Neural cell (in vitro differentiated cells): ENCODE data around the gene RARG. TPM values are rescaled to one million over a fixed set of nuclear protein-coding genes. Genes with fewer than 3 reads are reported as not detected.

ENCODE experiments used
- H2AFZ ChIP-seq: fragments of 200-600, 300-800 bp; sonication (generic), shearing (Covaris generic); 2 replicates; pipeline ENCODE4 v1.6.0; 2014; ENCODE audit warnings: low read depth, mild to moderate bottlenecking, antibody characterized with exemption, low read length, moderate library complexity
- H3F3A ChIP-seq: fragments of 200-600 bp; shearing (Covaris generic); 2 replicates; pipeline ENCODE4 v1.6.1; 2016; ENCODE audit warnings: mild to moderate bottlenecking, moderate library complexity, mixed read lengths, antibody characterized with exemption, low read length; ENCODE audit not compliant: insufficient read depth, poor library complexity, severe bottlenecking
- H3K27ac ChIP-seq: fragments of 200-600, 300-800 bp; sonication (generic), shearing (Covaris generic); 2 replicates; pipeline ENCODE4 v1.5.1; 2014; ENCODE audit warnings: mild to moderate bottlenecking, low read length, moderate library complexity
- H3K27me3 ChIP-seq: fragments of 300-800, 200-600 bp; sonication (generic), shearing (Covaris generic); 2 replicates; pipeline ENCODE4 v1.6.0; 2014; ENCODE audit warnings: mild to moderate bottlenecking, low read depth, low read length, moderate library complexity; ENCODE audit not compliant: insufficient read depth
- H3K36me3 ChIP-seq: fragments of 300-800, 200-600 bp; sonication (generic), shearing (Covaris generic); 2 replicates; pipeline ENCODE4 v1.5.1; 2014; ENCODE audit warnings: mild to moderate bottlenecking, antibody characterized with exemption, low read length, moderate library complexity; ENCODE audit not compliant: insufficient read depth
- H3K4me2 ChIP-seq: fragments of 300-800, 200-600 bp; sonication (generic), shearing (Covaris generic); 2 replicates; pipeline ENCODE4 v1.6.0; 2014; ENCODE audit warnings: mild to moderate bottlenecking, low read length
- H3K4me3 ChIP-seq: fragments of 300-800, 200-600 bp; sonication (generic), shearing (Covaris generic); 2 replicates; pipeline ENCODE4 v1.5.1; 2014; ENCODE audit warnings: mild to moderate bottlenecking, low read length, moderate library complexity
- H3K79me2 ChIP-seq: fragments of 200-600 bp; shearing (Covaris generic); replicated peaks from 2 replicates; pipeline ENCODE4 v1.6.0; 2014; ENCODE audit warnings: mild to moderate bottlenecking, low read length, moderate library complexity; ENCODE audit not compliant: insufficient read depth
- H3K9ac ChIP-seq: fragments of 300-800, 200-600 bp; sonication (generic), shearing (Covaris generic); 2 replicates; pipeline ENCODE4 v1.6.1; 2016; ENCODE audit warnings: mild to moderate bottlenecking, low read length, mixed read lengths
- H3K9me2 ChIP-seq: fragments of 200-600 bp; shearing (Covaris generic); 2 replicates; pipeline ENCODE4 v1.6.1; 2016; ENCODE audit warnings: mild to moderate bottlenecking, low read length, mixed read lengths; ENCODE audit not compliant: insufficient read depth
- H3K9me3 ChIP-seq: fragments of 200-600, 300-800 bp; sonication (generic), shearing (Covaris generic); 2 replicates; pipeline ENCODE4 v1.6.1; 2016; ENCODE audit warnings: mild to moderate bottlenecking, mixed run types, low read length, moderate library complexity, mixed read lengths
- H4K20me1 ChIP-seq: fragments of 200-600 bp; shearing (Covaris generic); 2 replicates; pipeline ENCODE4 v1.6.1; 2016; ENCODE audit warnings: mild to moderate bottlenecking, mixed run types; ENCODE audit not compliant: insufficient read depth
- EP300 ChIP-seq: fragments of 450-650 bp; conservative IDR thresholded peaks from 2 replicates; pipeline ENCODE4 v1.6.1; 2014; ENCODE audit warnings: antibody characterized with exemption, mild to moderate bottlenecking, moderate library complexity; ENCODE audit not compliant: poor library complexity, severe bottlenecking
- EZH2 ChIP-seq: fragments of 200-600, 300-800 bp; shearing (Covaris generic), sonication (generic); IDR thresholded peaks from 2 replicates; pipeline ENCODE4 v1.6.1; 2014; ENCODE audit warnings: antibody characterized with exemption, low read length, borderline replicate concordance, mild to moderate bottlenecking; ENCODE audit not compliant: insufficient read depth, poor library complexity, severe bottlenecking
- MXI1 ChIP-seq: fragments of 450-650 bp; conservative IDR thresholded peaks from 2 replicates; pipeline ENCODE4 v1.6.1; 2014; ENCODE audit warnings: antibody characterized with exemption, mild to moderate bottlenecking; ENCODE audit not compliant: poor library complexity, severe bottlenecking
- POLR2AphosphoS5 ChIP-seq: IDR thresholded peaks from 2 replicates; pipeline ENCODE4 v1.6.1; 2012
- RAD21 ChIP-seq: fragments of 450-650 bp; conservative IDR thresholded peaks from 2 replicates; pipeline ENCODE4 v1.6.1; 2014; ENCODE audit warnings: antibody characterized with exemption, mild to moderate bottlenecking, moderate library complexity
- REST ChIP-seq: IDR thresholded peaks from 2 replicates; pipeline ENCODE4 v1.6.1; 2012; ENCODE audit warnings: borderline replicate concordance
- SMC3 ChIP-seq: fragments of 450-650 bp; conservative IDR thresholded peaks from 2 replicates; pipeline ENCODE4 v1.6.1; 2014; ENCODE audit warnings: antibody characterized with exemption, mild to moderate bottlenecking, moderate library complexity; ENCODE audit not compliant: poor library complexity
- TAF1 ChIP-seq: IDR thresholded peaks from 2 replicates; pipeline ENCODE4 v1.6.1; 2012; ENCODE audit warnings: low read depth
- polyA plus RNA-seq: library from polyadenylated mRNA; depleted of rRNA; stranded (reverse); fragments of >200 nt; gene quantifications from 2 replicates; pipeline ENCODE4 v1.2.3, GENCODE V29; 2014
- TF ChIP-seq, protein P1 (sequence below): fragments of 450-650 bp; IDR thresholded peaks from 2 replicates; pipeline ENCODE4 v1.5.1; 2014; ENCODE audit warnings: antibody characterized with exemption, mild to moderate bottlenecking, moderate library complexity; ENCODE audit not compliant: poor library complexity, severe bottlenecking

RARG gene
- polyA plus RNA-seq, 1 donor from 2014 or later, result 0.61 TPM

DNA sequence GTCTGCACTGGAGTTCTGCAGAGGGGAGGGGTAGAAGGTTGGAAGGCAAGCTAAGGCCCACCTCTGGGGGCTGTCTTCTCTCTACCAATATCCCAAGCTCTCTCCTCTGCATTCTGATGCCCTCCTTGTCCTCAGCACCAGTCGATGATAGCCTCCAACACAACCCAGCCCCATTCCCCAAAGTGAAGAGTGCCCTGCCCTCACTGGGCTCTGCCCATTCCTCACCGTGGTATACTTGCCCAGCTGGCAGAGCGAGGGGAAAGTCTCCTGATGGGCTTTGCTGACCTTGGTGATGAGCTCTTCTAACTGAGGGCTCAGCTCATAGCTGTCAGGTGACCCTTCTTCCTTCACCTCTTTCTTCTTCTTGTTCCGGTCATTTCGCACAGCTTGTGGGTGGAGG is 17.8 kb downstream of the RARG start:
- TF ChIP-seq TAF1, result no peak
- TF ChIP-seq EZH2, result no peak
- no peak for TF ChIP-seq REST
- no peak for TF ChIP-seq RAD21
- TF ChIP-seq, protein P1, sequence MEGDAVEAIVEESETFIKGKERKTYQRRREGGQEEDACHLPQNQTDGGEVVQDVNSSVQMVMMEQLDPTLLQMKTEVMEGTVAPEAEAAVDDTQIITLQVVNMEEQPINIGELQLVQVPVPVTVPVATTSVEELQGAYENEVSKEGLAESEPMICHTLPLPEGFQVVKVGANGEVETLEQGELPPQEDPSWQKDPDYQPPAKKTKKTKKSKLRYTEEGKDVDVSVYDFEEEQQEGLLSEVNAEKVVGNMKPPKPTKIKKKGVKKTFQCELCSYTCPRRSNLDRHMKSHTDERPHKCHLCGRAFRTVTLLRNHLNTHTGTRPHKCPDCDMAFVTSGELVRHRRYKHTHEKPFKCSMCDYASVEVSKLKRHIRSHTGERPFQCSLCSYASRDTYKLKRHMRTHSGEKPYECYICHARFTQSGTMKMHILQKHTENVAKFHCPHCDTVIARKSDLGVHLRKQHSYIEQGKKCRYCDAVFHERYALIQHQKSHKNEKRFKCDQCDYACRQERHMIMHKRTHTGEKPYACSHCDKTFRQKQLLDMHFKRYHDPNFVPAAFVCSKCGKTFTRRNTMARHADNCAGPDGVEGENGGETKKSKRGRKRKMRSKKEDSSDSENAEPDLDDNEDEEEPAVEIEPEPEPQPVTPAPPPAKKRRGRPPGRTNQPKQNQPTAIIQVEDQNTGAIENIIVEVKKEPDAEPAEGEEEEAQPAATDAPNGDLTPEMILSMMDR, result no peak
- no peak for TF ChIP-seq MXI1
- TF ChIP-seq SMC3, result no peak
- no peak for TF ChIP-seq POLR2AphosphoS5
- TF ChIP-seq EP300, result no peak
- Histone ChIP-seq H3K9ac (no peak overlapping the region), H3K4me2 (no peak overlapping the region)

DNA sequence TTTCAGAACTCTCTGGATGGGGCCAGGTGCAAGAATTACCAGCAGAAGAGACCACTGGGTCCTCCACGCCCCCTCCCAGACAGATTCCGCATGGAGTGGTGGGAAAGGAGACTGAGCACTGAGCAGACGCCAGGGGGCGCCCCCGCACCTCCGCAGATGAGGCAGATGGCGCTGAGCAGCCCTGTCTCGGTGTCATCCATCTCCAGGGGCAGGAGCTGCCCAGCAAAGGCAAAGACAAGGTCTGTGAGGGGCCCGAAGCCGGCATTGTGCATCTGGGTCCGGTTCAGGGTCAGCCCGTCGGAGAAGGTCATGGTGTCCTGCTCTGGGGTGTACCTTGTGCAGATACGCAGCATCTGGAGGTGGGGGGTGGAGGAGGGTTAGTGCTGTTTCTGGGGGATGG is 18.7 kb downstream of the RARG start:
- Histone ChIP-seq H3K4me3 (no peak overlapping the region), H3K9me2 (no peaks in the 10 kb centered on the region), H4K20me1 (no peaks in the 10 kb centered on the region), H3K36me3 (no peaks in the 10 kb centered on the region), H3K79me2 (no peaks in the 10 kb centered on the region), H3K4me2 (no peak overlapping the region), H3K9me3 (no peaks in the 10 kb centered on the region), H3F3A (no peaks in the 10 kb centered on the region), H3K27ac (no peak overlapping the region), H2AFZ (no peak overlapping the region), H3K9ac (no peak overlapping the region), H3K27me3 (peaks cover 5% of the 10 kb centered on the region)
- TF ChIP-seq, protein P1, result peak; percentile 95
- TF ChIP-seq MXI1 (peak; percentile 25), EP300 (no peak), REST (no peak), TAF1 (no peak), SMC3 (peak; percentile 95), EZH2 (no peak), RAD21 (peak; percentile 95), POLR2AphosphoS5 (no peak)

More for the DNA sequence above, 17.8 kb downstream of the RARG start:
- H3K9me2 ChIP-seq, result no peaks in the 10 kb centered on the region
- H3K79me2 ChIP-seq, result no peaks in the 10 kb centered on the region
- H3K27ac ChIP-seq, result no peak overlapping the region
- no peaks in the 10 kb centered on the region for H3K36me3 ChIP-seq
- no peaks in the 10 kb centered on the region for H3K9me3 ChIP-seq
- H3K4me3 ChIP-seq, result no peak overlapping the region
- no peaks in the 10 kb centered on the region for H3F3A ChIP-seq
- H2AFZ ChIP-seq, result no peak overlapping the region
- peaks cover 14% of the 10 kb centered on the region for H3K27me3 ChIP-seq
- H4K20me1 ChIP-seq, result no peaks in the 10 kb centered on the region
